Cardiac septum (tissue), 1 donor: ENCODE data around the gene MAPK12. TPM values are rescaled to one million over a fixed set of nuclear protein-coding genes. Genes with fewer than 3 reads are reported as not detected.

Experiments used
- DNase-seq: peaks from one replicate; pipeline ENCODE4 v3.0.0-alpha.2; 2020; ENCODE audit warnings: low spot score
- intact Hi-C: fragments of 100-400 bp; cut with DNase I; formaldehyde crosslinking; loops from one replicate; pipeline ENCODE4 v1.14.0; 2022
- long read RNA-seq: library from polyadenylated mRNA; unstranded; transcript quantifications from one replicate; pipeline ENCODE4 v2.0.0, GENCODE V29; 2021
- total RNA-seq: library from RNA; stranded (reverse); fragmentation: NEBNext Ultra II Directional; extraction: Animal tissue kit (Norgen Biotek cat#: 25700); gene quantifications from one replicate; pipeline ENCODE4 v1.2.1, GENCODE V29; 2021
- donor health status: DM: no; HTN: no; CAD: no.

MAPK12 gene
- 32.5 TPM for total RNA-seq
- long read RNA-seq, transcript MAPK12-211 (11 exons, 1,779 nt): minor isoform, 8 of 91 reads
- long read RNA-seq, transcript MAPK12-201 (12 exons, 1,918 nt): major isoform, 44 of 91 reads
- long read RNA-seq, partial matches to known transcripts: 14 of 91 reads
- long read RNA-seq, other reads (novel, unspliced or antisense): 21 of 91 reads

GRCh38 chr22:50261615-50262459, at the start of gene MAPK12:
Gene MAPK12, minus strand, starts transcription at chr22:50261683. Its CDS starts 174 bp downstream, at chr22:50261509.
- intact Hi-C loops: no loop called here
- DNase-seq: no peak

GRCh38 chr22:50310949-50311444, 49.5 kb upstream of the MAPK12 start:
- no peak for DNase-seq
- intact Hi-C loops: no loop called here

GRCh38 chr22:50310031-50310722, 48.7 kb upstream of the MAPK12 start:
- DNase-seq: no peak
- intact Hi-C loops: no loop called here

DNA sequence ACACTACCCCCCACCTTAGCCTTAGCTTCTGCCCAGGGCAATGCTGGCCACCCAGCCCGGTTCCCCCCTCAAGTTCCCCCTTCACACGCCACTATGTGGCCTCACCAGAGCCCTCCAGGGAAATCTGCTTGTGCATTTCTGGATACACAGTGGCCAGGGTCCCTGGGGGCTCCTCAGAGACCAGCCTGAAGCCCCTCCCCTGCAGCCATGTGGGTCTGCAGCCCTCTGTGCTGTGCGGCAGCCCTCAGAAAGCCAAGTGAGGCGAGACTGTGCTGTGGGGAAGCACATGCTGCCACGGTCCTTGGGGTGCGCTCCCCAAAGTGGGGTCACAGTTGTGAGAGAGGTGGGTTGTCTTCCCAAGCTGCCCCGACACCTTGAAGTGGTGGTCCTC, 48.1 kb upstream of the MAPK12 start:
- DNase-seq: no peak
- intact Hi-C loops: loop anchor here (2.0 to 5.0 kb wide), 2 partner anchors 17 to 37 kb away; partner anchors contain the start of gene MAPK11

DNA sequence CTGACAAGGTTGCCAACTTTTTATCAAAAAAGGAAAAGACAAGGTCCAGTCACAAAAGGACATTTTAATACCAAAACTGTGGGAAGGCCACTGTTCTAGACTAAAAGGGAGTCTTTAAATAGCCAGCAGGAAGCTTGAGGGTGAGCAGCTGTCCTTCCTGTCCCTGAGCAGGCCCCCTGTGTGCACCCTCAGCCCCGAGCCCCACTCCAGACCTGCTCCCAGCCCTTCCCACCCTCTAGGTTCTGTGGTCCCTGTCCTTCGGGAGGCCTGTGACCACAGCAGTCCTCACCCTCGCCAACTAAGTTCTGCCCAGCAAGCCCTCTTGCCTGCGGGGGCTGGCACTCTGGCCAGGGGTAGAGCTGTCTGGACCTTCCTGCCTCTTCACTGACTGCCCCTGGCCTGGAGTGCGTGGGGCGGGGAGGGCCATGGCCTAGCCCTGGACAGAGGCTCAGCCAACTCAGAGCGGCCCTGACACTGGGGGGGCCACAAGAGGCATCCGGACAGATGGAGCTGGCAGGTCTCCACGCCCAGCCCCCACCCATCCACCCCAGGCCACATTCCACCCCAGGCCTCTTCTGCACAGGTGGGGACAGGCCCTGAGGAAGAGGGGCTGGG, 47.6 kb upstream of the MAPK12 start:
- intact Hi-C loops: loop anchor here (2.0 to 5.0 kb wide), 2 partner anchors 16 to 37 kb away; partner anchors contain the start of gene MAPK11
- DNase-seq: no peak

GRCh38 chr22:50308597-50308935, 47.1 kb upstream of the MAPK12 start:
- peak; percentile 93 for DNase-seq
- intact Hi-C loops: loop anchor here (2.0 to 5.0 kb wide), 2 partner anchors 16 to 36 kb away; partner anchors contain the start of gene MAPK11

DNA sequence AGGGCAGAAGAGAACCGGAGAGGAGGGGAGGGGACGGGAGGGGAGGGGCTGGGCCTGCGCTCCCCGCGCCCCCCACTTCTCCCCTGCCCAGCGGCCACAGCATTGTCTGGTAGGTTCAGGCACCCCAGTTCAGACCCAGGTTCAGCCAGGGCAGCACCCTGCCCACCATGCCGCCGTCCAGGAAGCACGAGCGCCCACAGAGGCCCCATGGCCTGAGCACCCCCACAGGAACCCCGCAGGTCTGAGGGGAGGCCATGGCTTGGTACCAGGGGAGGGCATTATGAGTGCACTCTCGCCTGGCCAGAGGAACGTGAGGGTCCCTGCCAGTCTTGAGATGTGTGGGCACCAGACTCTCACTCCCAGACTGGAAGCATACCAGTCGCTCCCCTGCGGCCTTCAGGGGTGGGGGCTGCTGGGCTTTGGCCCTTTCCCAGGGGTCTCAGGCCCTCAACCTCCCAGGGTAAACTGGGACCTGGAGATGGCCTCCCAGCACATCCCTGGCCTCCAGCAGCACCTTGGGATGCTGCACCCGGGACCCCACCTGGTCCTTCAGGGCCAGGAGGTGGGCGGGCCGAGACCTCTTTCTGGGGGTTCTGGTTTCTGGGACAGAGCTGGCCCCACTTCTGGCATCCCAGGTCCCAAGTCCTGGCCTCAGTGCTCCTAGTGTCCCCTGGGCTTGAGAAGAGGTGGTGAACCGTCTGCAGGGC, 46.6 kb upstream of the MAPK12 start:
- intact Hi-C loops: loop anchor here (2.0 to 5.0 kb wide), 2 partner anchors 15 to 36 kb away; partner anchors contain the start of gene MAPK11
- no peak for DNase-seq

DNA sequence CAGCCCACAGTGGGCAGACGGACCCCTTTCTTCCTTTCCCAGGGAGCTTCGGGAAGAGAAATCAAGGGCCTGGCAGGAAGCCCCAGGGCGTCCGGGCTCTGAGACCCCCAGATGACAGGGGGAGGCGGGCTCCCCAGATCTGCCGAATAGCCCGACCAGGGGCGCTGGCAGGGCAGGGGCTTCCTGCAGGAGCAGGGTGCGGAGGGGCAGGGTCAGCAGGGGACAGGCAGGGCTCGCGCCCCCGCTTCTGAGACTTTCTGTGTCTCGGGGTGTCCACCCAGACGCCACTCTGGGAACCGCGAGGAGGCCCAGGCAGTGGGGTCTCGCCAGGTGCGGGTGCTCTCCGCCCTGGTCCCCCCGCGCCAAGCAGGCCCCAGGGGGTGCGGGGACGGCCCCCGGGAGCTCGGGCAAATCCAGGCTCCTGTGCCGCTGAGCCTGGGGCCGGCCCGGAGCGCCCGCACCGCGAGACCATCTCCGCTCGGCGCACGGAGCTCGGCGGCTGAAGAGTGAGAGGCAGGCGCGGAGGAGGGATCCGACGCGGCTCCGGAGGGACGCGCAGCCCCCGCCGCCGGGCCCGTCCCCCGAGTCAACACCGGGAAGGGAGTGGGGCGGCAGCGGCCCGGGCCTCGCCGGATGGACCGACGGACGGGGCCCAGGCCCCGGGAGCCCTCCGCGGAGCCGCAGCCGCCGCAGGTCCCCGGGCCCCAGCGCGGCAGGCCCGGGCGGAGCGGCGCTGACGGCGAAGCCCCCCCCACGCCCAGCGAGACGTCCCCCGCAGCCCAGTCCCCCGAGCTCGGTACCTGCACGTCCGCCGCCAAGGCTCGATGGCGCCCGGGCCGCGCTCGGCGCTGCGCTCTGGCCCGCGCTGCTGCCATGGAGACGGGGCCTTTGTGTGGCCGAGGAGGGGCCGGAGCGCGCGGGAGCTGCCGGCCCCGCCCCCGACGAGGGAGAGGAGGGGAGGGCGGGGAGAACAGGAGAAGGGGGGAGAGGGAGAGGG, 45.6 kb upstream of the MAPK12 start, which contains the start of gene PLXNB2:
TSS of gene PLXNB2 (minus strand) at position 894 of the 997 bp plus-strand sequence. CDS start 17,062 bp downstream, outside the sequence.
- intact Hi-C loops: loop anchor here (5.0 kb wide), 1 partner anchor 35 kb away; the partner anchor contains the start of gene MAPK11
- DNase-seq: peak; percentile 88

DNA sequence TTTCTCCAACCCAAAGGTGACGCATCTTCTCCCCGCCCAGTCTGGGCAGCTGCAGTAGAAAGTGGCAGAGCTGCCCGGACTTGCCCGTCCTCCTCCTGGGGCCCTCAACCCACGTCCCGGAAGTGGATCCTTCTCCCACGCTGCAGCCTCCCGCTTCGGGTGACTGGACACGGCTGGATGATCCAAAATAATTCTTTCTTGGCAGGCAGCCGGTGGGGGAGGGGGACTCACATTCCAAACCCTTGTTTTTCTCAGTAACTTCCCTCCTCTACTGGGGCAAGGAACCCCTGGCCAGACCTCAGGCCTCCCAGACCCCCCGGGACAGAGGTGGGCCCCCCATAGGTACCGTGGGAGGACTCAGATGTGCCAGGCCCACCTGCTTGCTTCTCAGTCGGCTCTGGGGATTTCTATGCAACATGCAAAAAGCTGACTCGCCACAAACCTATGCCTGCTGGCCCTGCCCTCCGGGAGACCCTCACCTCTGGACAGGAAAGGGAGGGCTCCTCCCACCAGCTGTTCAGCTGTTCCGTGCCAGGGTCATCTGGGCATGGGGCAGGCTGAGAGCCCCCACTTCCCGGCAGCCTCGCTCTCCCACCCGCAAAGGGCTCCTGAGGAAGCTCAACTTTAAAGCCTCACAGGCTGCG, 44.6 kb upstream of the MAPK12 start:
- DNase-seq: peak; percentile 93
- intact Hi-C loops: loop anchor here (5.0 kb wide), 1 partner anchor 34 kb away; the partner anchor contains the start of gene MAPK11

DNA sequence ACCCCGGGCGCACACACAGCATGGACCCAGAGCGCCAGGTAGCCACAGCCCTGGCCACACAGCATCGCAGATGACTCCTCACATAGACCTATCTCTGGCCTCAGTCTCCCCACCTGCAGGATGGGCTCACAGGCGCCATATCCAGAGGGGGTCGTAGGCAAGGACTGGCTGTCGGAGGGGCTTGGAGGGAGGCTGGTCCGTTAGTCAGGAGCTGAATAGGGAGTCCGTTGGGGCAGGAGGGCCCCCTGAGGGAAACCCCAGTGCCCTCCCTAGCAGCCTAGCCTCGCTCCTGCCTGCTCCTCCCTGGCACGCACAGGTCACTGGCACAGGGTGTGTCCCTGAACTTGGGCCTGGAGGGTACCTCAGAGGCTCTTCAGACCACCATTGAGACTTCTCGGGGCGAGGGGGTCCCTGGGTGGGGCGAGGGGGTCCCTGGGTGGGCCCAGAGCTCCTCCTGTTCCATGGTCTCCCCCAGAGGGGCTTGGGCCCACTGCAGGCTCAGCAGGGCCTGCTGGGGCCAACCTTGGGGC, 44.0 kb upstream of the MAPK12 start:
- intact Hi-C loops: loop anchor here (5.0 kb wide), 1 partner anchor 33 kb away; the partner anchor contains the start of gene MAPK11
- DNase-seq: no peak

- DNase-seq: no peak
- intact Hi-C loops: loop anchor here (5.0 kb wide), 1 partner anchor 32 kb away; the partner anchor contains the start of gene MAPK11
Observed at GRCh38 chr22:50304528-50305392, 43.3 kb upstream of the MAPK12 start.

- no peak for DNase-seq
- intact Hi-C loops: no loop called here
Observed at GRCh38 chr22:50303848-50304527, 42.5 kb upstream of the MAPK12 start.

GRCh38 chr22:50303515-50303847, 42.0 kb upstream of the MAPK12 start:
- DNase-seq: no peak
- intact Hi-C loops: no loop called here

DNA sequence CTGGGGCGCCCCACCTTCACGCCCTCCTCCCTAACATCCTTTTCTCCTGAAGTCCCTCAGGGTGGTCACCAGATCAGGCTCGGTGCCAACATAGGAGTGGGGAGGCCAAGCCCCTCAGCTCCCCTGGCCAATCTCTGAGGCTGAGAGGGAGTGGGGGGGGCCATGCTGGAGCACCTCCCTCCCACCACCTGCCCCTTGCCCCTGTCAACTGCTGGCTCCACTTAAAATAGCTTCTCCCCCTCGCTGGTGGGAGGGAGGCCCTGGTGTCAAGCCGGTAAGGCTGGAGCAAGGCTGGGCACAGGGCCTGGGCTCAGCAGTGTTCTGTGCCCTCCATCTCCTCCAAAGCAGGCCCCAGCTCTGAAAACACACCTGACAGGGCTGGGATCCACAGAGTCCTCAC, 41.1 kb upstream of the MAPK12 start:
- intact Hi-C loops: no loop called here
- no peak for DNase-seq

GRCh38 chr22:50302041-50302541, 40.6 kb upstream of the MAPK12 start:
- intact Hi-C loops: no loop called here

More at GRCh38 chr22:50302041-50302541, 40.6 kb upstream of the MAPK12 start:
- DNase-seq: no peak
